ENCODE measurements around the gene TTC9. TPM values are rescaled to one million over a fixed set of nuclear protein-coding genes. Genes with fewer than 3 reads are reported as not detected.
A peak's percentile ranks its signal among the peaks of the same experiment; 100 is the strongest.

TTC9 gene
- total RNA-seq, 2 donors from 2014 or later = 3.2 to 6.7 TPM

DNA sequence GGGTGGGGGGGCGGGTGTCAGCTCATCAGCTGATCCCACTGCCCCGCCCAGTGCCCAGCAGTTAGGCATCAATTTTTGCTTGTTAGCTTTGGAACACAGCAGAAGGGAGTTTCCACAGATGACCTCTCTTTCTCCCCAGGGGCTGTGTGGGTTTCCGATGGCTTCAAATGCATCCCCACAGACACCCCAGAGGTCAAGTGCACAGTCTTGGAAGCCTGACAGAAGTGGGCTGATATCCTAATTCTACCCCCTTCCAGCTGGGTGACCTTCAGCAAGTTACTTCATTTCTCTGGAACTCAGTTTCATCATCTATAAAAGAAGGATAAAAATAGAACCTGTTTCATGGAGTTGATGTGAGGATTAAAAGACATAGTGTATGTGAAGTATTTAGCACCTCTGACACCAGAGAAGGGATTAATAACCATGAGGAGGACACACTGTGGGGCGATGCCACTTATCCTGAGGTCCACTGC lies 22.0 kb downstream of the TTC9 start:
- H3K9me3 ChIP-seq = no peaks in the 10 kb centered on the region
- H3K4me1 ChIP-seq (replicated peaks) = peaks cover 10% of the 10 kb centered on the region
- DNase-seq (ENCODE audit: low spot score) = no peak
- intact Hi-C loops (cut with DNase I) = no loop called here
- H3K36me3 ChIP-seq = no peaks in the 10 kb centered on the region
- WGBS = 77% methylated on average over 4 of the region's 4 CpGs
- no peaks in the 10 kb centered on the region for H3K27me3 ChIP-seq (replicated peaks; ENCODE audit: insufficient read depth)
- no peak overlapping the region for H3K4me3 ChIP-seq
- peak overlapping the region; percentile 86 to 90 for H3K27ac ChIP-seq
- TF ChIP-seq POLR2AphosphoS5 (IDR thresholded peaks at IDR 0.05) = no peak
- TF ChIP-seq POLR2A (IDR thresholded peaks at IDR 0.05) = no peak
- TF ChIP-seq, protein P1, sequence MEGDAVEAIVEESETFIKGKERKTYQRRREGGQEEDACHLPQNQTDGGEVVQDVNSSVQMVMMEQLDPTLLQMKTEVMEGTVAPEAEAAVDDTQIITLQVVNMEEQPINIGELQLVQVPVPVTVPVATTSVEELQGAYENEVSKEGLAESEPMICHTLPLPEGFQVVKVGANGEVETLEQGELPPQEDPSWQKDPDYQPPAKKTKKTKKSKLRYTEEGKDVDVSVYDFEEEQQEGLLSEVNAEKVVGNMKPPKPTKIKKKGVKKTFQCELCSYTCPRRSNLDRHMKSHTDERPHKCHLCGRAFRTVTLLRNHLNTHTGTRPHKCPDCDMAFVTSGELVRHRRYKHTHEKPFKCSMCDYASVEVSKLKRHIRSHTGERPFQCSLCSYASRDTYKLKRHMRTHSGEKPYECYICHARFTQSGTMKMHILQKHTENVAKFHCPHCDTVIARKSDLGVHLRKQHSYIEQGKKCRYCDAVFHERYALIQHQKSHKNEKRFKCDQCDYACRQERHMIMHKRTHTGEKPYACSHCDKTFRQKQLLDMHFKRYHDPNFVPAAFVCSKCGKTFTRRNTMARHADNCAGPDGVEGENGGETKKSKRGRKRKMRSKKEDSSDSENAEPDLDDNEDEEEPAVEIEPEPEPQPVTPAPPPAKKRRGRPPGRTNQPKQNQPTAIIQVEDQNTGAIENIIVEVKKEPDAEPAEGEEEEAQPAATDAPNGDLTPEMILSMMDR (IDR thresholded peaks at IDR 0.05) = no peak

DNA sequence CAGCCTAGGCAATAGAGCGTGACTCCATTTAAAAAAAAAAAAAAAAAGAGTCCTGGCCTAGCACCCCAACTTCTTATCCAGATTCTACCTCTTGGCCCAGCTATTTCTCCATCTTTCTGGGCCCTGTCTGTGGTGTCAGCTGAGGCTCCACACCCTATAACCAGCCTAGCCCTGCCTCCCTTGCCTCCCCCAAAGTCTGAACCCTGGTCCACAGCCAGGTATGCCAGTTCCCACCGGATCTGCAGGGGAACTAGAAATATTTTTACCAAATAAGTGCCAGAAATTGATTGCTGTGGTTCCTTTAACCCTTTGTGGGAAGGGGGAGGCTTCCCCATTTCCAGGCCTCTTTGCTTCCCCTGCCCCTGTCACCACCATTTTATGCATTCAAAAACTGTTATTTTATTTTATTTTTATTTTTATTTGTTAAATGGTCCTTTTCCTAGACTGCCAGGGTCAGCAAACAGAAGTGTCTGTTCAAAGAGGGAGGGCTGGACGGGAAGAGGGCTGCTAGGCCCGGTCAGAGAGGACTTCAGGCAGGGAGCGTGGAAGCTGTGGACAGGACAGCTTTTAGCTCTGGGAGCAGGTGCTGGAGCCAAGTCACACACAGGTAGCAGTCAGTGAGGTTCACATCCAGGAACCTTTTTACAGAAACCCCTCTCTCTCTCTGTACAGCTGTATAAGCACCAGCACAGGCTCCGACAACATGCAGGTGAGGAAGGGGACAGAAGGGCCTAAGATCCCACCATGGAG lies 23.2 kb downstream of the TTC9 start:
- H3K4me3 ChIP-seq = no peak overlapping the region
- 42% methylated on average over 6 of the region's 6 CpGs for WGBS
- intact Hi-C loops (cut with DNase I) = no loop called here
- H3K36me3 ChIP-seq = no peaks in the 10 kb centered on the region
- H3K27me3 ChIP-seq (replicated peaks; ENCODE audit: insufficient read depth) = no peaks in the 10 kb centered on the region
- H3K9me3 ChIP-seq = no peaks in the 10 kb centered on the region
- TF ChIP-seq, protein P1 (IDR thresholded peaks at IDR 0.05) = no peak
- TF ChIP-seq POLR2A (IDR thresholded peaks at IDR 0.05) (no peak), POLR2AphosphoS5 (IDR thresholded peaks at IDR 0.05) (no peak)
- H3K27ac ChIP-seq = peak overlapping the region; percentile 86 to 90
- peaks cover 10% of the 10 kb centered on the region for H3K4me1 ChIP-seq (replicated peaks)
- peak; percentile 36 for DNase-seq (ENCODE audit: low spot score)

DNA sequence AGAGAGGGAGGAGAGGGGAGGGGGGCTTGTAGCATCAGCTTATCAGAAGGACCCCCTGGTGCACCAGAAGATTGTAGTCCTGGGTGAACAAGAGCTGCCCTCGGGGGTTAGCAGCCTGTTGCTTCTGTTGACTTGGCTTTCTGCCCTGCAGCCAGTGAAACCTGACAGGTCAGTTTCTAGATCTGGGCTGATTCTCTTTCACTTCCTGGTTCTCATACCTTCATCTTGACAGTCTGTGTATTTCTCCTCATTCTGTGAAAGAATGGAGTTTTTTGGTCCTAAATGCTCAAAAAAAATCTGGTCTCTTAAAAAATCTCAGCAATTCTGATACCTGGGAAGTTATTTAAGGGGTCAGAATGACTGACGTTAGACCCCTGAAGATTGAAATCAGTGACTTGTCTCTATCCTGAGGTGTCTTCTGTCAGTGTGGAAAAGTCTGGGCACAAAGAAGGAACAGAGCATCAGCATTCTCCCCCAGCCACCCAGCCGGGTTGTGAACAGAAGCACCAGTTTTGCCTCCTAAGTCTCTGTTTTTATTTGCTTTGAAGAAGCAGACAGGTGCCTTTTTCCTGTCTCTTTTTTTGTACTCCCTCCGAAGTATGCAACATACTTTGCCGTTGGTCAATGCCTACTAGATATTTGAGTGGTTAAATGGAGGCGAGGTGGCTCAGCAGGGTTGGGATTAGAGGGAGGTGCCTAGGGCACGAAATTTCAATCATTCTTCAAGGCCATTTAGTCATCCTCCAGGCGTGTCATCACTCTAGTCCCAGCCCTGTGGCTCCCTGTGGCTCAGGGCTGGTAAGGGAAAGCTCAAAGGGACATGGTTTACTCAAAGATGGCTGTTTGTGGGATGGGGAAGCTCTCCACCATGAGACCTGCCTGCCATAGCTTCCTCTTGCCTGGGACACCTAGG lies 24.0 kb downstream of the TTC9 start:
- H3K27me3 ChIP-seq (replicated peaks; ENCODE audit: insufficient read depth) = no peaks in the 10 kb centered on the region
- H3K36me3 ChIP-seq = no peaks in the 10 kb centered on the region
- peak; percentile 93 for DNase-seq (ENCODE audit: low spot score)
- peaks cover 10% of the 10 kb centered on the region for H3K4me1 ChIP-seq (replicated peaks)
- TF ChIP-seq, protein P1 (IDR thresholded peaks at IDR 0.05) = no peak
- TF ChIP-seq POLR2A (IDR thresholded peaks at IDR 0.05) = no peak
- TF ChIP-seq POLR2AphosphoS5 (IDR thresholded peaks at IDR 0.05) = peak; percentile 86
- intact Hi-C loops (cut with DNase I) = no loop called here
- no peaks in the 10 kb centered on the region for H3K9me3 ChIP-seq
- no peak overlapping the region for H3K4me3 ChIP-seq
- H3K27ac ChIP-seq = peak overlapping the region; percentile 86 to 90
- WGBS = 46% methylated on average over 8 of the region's 8 CpGs

DNA sequence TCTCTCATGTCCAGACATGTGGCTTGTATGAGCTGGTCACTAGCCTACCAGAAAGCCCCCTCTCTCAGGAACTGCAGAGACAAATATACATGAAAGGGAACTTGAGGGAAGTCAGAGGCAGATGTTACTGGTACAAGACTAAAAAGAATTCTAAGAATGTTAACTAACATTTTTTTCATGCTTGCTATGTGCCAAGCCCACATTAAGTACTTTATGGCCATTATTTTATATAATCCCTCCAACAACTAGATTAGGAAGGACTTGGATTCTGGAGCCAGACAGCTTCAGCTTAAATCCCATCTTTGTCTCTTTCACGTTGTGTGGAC lies 24.6 kb downstream of the TTC9 start:
- Histone ChIP-seq H3K27me3 (replicated peaks; ENCODE audit: insufficient read depth) (no peaks in the 10 kb centered on the region), H3K4me1 (replicated peaks) (peaks cover 10% of the 10 kb centered on the region), H3K27ac (peak overlapping the region; percentile 86 to 90), H3K9me3 (no peaks in the 10 kb centered on the region), H3K4me3 (no peak overlapping the region), H3K36me3 (no peaks in the 10 kb centered on the region)
- TF ChIP-seq POLR2A (IDR thresholded peaks at IDR 0.05) = no peak
- TF ChIP-seq POLR2AphosphoS5 (IDR thresholded peaks at IDR 0.05) = no peak
- TF ChIP-seq, protein P1 (IDR thresholded peaks at IDR 0.05) = no peak
- intact Hi-C loops (cut with DNase I) = no loop called here
- DNase-seq (ENCODE audit: low spot score) = no peak
- WGBS = 63% methylated on average over 1 of the region's 1 CpG

All from prostate gland (tissue), 2 donors.